WERI-Rb-1 (cell line): ENCODE measurements around the gene PACS1.

Experiments
- DNase-seq: peaks from one replicate; pipeline ENCODE4 v3.0.0-alpha.2; 2020
- H3K27ac ChIP-seq: fragments of 250-450 bp; sonication (Bioruptor Pico); 2 replicates; pipeline ENCODE4 v1.5.1; 2020; ENCODE audit warnings: mild to moderate bottlenecking, moderate library complexity
- H3K27me3 ChIP-seq: fragments of 250-450 bp; sonication (Bioruptor Pico); 2 replicates; pipeline ENCODE4 v1.5.1; 2021; ENCODE audit warnings: mild to moderate bottlenecking, low read depth, moderate library complexity; ENCODE audit not compliant: insufficient read depth, severe bottlenecking
- H3K36me3 ChIP-seq: fragments of 250-450 bp; sonication (Bioruptor Pico); 2 replicates; pipeline ENCODE4 v1.5.1; 2020; ENCODE audit warnings: mild to moderate bottlenecking, moderate library complexity
- H3K4me3 ChIP-seq: 2 replicates; pipeline ENCODE4 v1.5.1; 2011; ENCODE audit warnings: low read depth, mild to moderate bottlenecking, control low read depth, low read length
- H3K9me3 ChIP-seq: fragments of 250-450 bp; sonication (Bioruptor Pico); 2 replicates; pipeline ENCODE4 v1.5.1; 2021; ENCODE audit warnings: mild to moderate bottlenecking, moderate library complexity; ENCODE audit not compliant: severe bottlenecking
- TF ChIP-seq, protein P1 (sequence below): IDR thresholded peaks from 2 replicates; pipeline ENCODE4 v1.5.1; 2011; ENCODE audit warnings: low read depth, mild to moderate bottlenecking, control low read depth, inconsistent platforms, low read length

The PACS1 gene

DNA sequence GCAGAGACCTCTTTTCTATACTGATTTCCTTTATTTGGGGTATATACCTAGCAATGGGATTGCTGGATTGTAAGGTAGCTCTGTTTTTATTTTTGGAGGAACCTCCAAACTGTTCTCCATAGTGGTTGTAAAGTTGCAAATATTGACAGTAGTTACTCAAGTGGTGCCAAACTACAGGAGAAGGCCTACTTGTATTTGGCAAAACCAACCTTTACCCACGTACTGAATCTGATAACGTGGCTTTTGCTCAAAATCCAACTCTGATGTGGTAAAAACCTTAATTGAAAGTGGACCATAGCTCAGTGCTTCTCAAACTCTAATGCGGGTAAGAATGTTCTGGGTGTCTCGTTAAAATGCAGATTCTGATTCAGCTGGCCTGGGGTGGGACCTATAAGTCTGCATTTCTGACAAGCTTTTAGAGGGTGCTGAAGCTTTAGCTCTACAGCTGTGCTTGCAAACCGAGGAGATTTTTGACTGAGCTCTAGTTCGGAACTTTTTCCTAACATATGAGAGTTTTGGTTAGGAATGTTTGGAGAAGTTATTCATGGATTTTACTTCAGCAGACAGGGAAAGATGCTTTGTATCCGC lies 69.8 kb downstream of the PACS1 start:
- DNase-seq = no peak
- no peak overlapping the region for H3K4me3 ChIP-seq
- TF ChIP-seq, protein P1, sequence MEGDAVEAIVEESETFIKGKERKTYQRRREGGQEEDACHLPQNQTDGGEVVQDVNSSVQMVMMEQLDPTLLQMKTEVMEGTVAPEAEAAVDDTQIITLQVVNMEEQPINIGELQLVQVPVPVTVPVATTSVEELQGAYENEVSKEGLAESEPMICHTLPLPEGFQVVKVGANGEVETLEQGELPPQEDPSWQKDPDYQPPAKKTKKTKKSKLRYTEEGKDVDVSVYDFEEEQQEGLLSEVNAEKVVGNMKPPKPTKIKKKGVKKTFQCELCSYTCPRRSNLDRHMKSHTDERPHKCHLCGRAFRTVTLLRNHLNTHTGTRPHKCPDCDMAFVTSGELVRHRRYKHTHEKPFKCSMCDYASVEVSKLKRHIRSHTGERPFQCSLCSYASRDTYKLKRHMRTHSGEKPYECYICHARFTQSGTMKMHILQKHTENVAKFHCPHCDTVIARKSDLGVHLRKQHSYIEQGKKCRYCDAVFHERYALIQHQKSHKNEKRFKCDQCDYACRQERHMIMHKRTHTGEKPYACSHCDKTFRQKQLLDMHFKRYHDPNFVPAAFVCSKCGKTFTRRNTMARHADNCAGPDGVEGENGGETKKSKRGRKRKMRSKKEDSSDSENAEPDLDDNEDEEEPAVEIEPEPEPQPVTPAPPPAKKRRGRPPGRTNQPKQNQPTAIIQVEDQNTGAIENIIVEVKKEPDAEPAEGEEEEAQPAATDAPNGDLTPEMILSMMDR = no peak
- H3K27me3 ChIP-seq = no peaks in the 10 kb centered on the region
- no peaks in the 10 kb centered on the region for H3K36me3 ChIP-seq
- no peak overlapping the region for H3K27ac ChIP-seq
- no peaks in the 10 kb centered on the region for H3K9me3 ChIP-seq

DNA sequence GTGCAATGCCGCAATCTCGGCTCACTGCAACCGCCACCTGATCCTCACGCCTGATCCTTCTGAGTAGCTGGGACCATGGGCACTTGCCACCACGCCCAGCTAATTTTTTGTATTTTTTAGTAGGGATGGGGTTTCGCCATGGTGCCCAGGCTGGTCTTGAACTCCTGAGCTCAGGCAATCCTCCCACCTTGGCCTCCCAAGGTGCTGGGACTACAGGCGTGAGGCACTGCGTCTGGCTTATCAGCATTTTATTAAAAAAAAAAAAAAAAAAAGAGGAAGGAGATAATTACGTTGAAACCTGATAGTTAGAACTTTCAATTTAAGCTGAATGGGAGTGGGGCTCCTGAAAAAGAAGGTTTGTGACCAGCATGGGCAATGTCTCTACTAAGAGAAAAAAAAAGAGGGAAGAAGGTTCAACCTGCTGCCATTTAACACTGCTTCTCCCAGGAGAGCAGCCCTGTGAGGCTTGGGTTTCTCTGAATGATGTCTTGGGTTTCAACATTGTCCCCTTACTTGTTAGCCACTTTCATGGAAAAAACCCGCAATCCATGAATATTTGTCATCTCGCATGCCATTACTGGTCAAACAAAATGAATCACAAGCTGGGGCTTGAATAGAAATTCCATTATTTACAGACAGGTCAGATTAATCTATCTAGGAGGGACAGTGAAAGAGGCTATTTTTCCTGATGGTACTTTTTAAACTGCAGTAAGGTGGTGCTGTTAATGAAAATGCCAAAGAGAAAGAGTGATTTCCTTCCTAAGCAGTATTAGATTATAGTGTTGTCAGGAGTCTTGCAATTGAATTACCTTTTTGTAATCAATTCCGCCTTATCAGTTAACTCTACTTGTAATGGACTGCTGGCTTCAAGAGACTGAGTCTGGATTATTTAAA lies 72.5 kb downstream of the PACS1 start:
- Histone ChIP-seq H3K36me3 (no peaks in the 10 kb centered on the region), H3K27me3 (no peaks in the 10 kb centered on the region), H3K4me3 (no peak overlapping the region), H3K27ac (no peak overlapping the region), H3K9me3 (peaks cover 4% of the 10 kb centered on the region)
- no peak for DNase-seq
- TF ChIP-seq, protein P1 = no peak

DNA sequence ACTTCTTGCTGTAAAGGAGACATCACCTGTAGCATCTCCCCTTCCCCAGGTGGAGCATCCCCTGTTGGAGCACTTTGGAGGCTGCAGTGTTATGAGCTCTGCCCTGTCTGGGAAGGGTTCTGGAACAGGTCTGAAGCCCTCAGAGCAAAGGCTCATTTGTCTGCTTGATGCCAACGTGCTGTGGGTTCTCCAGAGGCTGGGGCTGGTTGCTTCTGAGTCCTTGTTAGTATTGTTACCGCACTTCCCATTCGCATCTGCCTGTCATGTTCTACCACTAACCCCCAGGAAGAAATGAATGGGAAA lies 73.1 kb downstream of the PACS1 start:
- Histone ChIP-seq H3K27ac (no peak overlapping the region), H3K36me3 (no peaks in the 10 kb centered on the region), H3K27me3 (no peaks in the 10 kb centered on the region), H3K4me3 (no peak overlapping the region), H3K9me3 (peaks cover 4% of the 10 kb centered on the region)
- TF ChIP-seq, protein P1 = no peak
- no peak for DNase-seq

DNA sequence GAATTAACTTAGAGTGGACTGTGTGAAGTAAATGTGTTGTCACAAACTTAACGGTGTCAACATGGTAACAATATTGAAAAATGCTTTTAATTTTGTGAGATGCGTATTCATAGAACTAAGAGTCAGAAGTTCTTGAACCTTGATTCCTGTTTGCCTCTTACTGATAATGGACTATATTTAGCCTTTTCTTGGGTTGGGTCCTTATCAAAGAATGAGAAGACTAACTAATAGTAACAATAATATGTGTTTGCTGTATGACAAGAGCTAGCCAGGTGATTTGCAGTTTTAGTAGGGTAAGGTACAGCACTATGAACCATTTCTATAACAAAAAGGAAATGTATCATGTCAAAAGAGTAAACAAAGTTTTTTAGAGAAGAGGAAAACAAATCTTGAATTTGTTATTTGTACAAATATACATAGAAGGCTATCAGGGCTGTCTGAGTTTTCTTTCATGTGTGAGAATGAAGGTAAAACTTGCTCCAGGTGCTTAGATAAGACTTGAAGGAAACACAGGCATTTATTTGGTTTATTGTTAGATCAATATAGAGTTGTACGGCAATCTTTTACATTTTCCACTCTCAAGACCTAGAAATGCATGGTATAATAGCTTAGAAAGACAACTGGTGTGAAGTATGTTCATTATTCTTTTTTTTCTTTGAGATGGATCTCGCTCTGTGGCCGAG lies 74.1 kb downstream of the PACS1 start:
- peaks cover 4% of the 10 kb centered on the region for H3K9me3 ChIP-seq
- no peak for DNase-seq

DNA sequence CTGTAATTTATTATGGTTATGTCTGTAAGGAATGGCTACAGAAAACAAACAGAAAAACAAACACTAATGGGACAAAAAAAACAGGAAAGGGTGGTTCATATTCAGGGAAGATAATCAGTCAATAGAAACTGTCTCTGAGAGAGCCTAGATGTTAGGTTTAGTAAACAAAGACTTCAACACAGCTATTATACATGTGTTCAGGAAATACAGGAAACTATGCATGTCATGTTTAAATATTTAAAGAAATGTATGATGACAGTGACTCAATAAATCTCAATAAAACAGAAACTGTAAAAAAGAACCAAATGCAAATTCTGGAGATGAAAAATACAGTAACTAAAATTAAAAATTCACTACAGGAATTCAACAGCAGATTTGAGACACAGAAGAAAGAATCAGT lies 76.0 kb downstream of the PACS1 start:
- Histone ChIP-seq H3K9me3 (peaks cover 4% of the 10 kb centered on the region), H3K27ac (no peak overlapping the region), H3K36me3 (no peaks in the 10 kb centered on the region), H3K27me3 (no peaks in the 10 kb centered on the region), H3K4me3 (no peak overlapping the region)
- TF ChIP-seq, protein P1 = no peak
- no peak for DNase-seq

More for the DNA sequence above, 74.1 kb downstream of the PACS1 start:
- no peaks in the 10 kb centered on the region for H3K27me3 ChIP-seq
- no peak overlapping the region for H3K4me3 ChIP-seq
- no peaks in the 10 kb centered on the region for H3K36me3 ChIP-seq
- TF ChIP-seq, protein P1 = no peak
- H3K27ac ChIP-seq = no peak overlapping the region
